GM18951 (cell line): Measurements from ENCODE around the gene FNDC3B.
"Not testable (repeated sequence)": the region's sequence is repeated elsewhere in the genome, so short reads cannot be mapped to it uniquely, and the experiment has no call there.

Source experiments
- POLR2A ChIP-seq: IDR thresholded peaks from 4 replicates; pipeline ENCODE4 v1.6.1; 2011; ENCODE audit warnings: mild to moderate bottlenecking; ENCODE audit not compliant: insufficient read length, insufficient read depth; ENCODE audit errors: extremely low read depth
- in situ Hi-C: fragments of 300-500 bp; cut with MboI; formaldehyde crosslinking; loops from one replicate; pipeline ENCODE4 v1.12.0; 2022; ENCODE audit warnings: low sequenced_read_pairs, mixed read lengths, inconsistent platforms; ENCODE audit not compliant: unreplicated experiment

The FNDC3B gene

DNA sequence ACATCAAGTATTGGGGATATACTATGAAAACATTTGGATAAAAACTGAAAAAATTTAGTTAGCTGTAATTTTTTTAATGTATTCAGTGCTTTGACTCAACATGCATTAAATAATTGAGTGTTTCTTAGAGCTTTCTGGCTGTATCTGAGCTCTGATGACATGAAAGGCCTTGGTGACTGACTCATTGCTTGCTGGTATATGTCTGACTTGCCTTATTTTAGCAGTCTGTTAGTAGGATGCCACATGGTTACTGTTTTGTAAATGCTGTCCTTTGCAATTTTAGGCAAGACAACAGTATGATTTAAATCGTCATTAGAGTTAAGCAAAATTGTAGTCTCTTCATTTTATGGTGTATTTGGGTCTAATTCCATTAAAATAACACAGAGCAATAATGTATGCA lies 209.7 kb downstream of the FNDC3B start:
- TF ChIP-seq POLR2A = no peak
- in situ Hi-C loops = no loop called here

DNA sequence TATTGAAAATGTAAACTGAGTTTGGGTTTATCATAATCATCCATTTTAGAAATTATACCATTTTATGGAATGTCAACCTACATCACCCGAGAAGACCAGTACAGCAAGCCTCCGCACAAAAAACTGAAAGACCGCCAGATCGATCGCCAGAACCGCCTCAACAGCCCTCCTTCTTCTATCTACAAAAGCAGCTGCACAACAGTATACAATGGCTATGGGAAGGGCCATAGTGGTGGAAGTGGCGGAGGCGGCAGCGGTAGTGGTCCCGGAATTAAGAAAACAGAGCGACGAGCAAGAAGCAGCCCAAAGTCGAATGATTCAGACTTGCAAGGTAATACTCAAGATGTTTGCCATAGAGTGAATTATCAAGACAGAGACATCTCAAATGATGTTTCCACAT lies 211.8 kb downstream of the FNDC3B start:
- in situ Hi-C loops = no loop called here

DNA sequence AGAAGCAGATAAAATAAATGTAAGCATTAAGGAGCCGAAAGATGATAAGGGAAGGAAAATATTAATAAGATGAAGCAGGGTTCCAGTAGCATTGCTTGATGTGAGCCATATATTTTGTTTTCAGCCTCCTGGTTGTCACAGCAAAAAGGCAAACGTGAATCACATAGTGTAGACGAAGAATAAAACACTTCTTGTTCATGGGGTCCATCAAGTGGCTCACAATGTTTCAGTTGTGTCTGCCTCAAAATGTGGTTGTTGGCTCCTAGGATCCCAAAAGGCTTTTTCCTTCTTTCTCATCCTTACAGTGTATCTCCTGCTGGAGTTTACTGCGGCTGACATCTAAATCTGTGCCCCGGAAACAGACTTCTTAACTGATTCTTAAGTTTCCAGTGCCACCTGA lies 213.8 kb downstream of the FNDC3B start:
- in situ Hi-C loops = no loop called here

More for the DNA sequence above, 211.8 kb downstream of the FNDC3B start:
- TF ChIP-seq POLR2A = no peak

DNA sequence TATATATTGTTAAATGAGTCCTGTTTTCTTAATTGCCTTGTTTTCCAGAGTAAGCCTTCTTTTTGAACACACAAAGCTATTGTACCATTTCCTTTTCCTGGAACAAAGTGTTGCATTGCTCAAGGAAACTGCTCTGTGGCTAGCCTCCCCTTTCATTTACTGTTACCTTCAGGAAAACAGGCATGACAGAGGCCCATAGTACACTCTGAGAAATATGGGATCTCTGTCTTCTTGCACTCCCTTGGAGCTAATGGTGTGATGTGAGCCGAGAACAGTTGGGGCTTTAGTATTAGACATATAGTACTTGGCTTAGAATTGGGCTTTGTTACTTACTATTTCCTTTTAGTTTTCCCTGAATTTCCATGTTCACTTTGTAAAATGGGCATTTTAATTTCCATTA lies 215.2 kb downstream of the FNDC3B start:
- no peak for TF ChIP-seq POLR2A
- in situ Hi-C loops = no loop called here

More for the DNA sequence above, 213.8 kb downstream of the FNDC3B start:
- no peak for TF ChIP-seq POLR2A

DNA sequence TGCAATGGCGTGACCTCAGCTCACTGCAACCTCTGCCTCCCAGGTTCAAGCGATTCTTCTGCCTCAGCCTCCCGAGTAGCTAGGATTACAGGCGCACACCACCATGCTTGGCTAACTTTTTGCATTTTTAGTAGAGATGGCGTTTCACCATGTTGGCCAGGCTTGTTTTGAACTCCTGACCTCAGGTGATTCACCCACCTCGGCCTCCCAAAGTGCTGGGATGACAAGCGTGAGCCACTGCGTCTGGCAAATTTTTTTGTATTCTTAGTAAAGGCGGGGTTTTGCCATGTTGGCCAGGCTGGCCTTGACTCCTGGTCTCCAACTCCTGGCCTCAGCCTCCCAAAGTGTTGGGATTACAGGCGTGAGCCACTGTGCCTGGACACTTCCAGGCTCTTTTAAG lies 215.9 kb downstream of the FNDC3B start:
- in situ Hi-C loops = not testable (repeated sequence)

DNA sequence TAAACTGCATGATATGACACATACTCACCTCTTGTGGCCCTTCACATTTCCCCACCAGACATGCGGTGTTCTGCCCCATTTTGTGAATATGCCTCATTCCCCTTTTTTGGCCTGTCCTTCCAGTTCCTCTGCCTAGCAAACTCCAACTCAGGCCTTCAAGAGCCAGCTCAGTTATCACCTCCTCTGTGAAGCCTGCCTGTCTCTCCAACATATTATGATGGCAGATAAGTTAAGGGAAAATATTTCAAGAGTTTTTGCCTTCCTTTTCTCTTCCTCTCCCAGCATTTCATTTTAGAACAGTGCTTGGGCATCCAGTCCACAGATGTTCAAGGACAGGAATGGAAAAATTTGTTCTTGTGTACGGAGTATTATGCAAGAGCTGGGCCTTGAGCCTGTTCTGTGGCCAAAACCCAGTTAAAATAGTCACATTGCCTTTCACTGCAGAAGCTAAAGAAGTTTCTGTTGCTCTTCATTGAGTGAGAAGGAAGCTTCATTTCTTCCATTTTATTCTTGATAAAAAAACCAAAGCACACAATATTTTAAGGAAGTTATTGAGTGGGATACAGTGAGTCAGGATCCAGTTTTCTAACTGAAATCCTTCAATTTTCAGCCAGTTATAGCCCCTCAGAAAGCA lies 216.8 kb downstream of the FNDC3B start:
- in situ Hi-C loops = no loop called here

DNA sequence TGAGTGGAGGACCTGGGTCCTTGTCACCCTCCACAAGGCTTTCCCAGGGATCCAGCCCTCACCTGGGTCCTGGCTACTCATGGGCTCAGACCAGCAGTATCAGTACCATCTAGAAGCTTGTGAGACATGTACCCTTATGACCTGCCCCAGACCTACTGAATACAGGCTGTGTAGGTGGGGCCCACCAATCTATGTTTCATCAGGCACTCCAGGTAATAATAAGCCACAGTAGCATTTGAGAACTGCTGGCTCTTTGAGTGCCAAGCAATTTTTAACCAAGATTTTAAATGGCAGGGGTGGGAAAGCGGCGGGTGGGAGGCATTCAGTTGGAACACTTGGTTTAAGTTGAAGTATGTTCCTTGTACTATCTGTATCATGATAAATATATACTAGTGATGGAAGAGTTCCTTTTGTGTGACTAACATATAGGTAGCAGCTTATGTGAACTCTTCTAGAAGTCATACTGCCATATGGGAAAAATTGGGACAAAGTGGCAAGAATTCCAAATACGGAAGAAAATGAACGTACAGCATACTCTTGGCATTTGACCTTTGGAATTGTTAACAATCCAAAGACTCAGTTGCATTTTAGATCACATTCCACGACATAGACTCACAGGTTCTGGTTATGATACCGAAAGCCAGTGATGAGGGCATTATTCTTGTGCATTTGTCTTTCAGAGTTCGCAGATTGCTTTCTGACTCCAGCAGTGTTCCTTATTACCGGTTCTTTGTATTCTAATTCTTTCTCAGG lies 218.4 kb downstream of the FNDC3B start:
- TF ChIP-seq POLR2A = no peak
- in situ Hi-C loops = no loop called here

More for the DNA sequence above, 216.8 kb downstream of the FNDC3B start:
- no peak for TF ChIP-seq POLR2A

DNA sequence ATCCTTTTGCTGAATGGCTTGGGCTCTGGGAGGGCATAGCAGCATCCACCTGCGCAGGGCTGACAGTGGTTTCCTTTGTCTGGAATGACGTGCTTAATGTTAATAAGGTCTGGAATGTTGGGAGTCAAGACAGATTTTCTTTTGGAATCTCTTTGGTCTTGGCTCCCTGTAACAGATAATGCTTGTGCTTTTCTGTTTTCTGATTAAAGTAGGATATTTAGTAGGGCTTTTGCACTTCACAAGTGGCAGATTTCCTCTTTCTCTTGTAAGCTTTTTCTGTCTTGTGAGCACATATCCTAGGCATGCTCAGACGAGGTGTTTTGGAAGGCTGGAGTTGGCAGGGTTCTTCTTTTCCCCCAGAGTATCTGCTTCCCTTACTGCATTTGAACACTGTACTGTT lies 219.2 kb downstream of the FNDC3B start:
- in situ Hi-C loops = no loop called here
- no peak for TF ChIP-seq POLR2A

DNA sequence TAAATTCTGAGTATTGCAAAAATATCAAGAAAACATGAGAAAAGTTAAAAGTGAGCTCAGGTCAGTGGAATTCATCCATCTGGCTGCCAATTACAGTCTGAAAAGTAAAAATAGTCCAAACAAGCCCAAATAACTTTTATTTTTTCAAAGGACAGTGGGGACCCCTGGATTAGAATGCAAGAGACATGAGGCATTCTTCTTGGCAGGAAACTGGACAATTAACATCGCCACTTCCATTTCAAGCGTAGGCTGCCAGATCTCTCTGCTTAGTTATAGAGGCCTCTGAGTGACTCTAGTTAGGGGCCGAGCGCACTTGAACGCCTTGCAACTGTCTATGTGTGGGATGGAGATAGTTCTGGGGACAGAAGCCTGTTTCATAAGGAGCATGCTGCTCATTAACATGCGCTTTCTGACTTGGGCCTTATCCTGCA lies 219.7 kb downstream of the FNDC3B start:
- no peak for TF ChIP-seq POLR2A
- in situ Hi-C loops = no loop called here

DNA sequence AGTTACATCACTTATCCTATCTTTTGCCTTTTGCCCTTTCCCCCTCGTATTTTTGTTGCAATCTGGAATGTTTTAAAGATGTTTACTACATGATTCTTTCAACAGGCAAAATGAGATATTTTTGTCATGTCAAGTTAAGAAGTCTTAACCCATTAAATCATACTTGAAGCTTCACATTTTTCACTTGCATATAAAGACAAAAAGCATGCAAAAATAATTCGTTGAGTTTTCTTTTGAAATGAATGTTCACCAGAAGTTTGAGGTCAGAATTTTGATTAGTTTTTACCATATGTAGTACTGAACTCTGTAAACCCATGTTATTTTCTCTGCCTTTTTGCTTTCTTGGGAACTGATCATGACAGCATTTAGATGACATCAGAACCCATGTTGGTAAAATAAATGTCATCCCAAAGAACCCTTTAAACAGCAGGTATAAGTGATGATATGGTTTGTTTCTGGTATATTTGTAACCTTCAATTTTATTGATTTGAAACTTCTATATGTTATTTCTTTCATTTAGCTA lies 220.4 kb downstream of the FNDC3B start:
- no peak for TF ChIP-seq POLR2A
- in situ Hi-C loops = no loop called here

DNA sequence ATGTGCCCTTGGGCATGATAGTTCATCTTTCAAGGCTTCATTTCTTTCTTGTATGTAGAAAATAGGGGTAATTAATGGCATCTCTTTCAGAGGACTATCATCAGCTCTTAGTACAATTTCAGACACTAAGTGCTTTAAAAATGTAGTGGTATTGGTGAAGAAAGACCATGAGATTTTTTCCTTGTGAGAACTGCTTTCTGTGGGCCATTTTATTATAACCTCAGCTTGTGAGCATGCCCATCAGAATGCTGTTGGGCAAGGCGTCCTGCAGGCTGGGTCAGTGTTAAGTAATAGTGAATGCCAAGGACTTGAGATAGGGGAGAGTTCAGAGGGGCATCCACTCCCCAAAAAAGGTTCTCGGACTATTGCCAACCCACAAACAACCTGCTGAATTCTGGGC lies 221.0 kb downstream of the FNDC3B start:
- in situ Hi-C loops = no loop called here
- no peak for TF ChIP-seq POLR2A

DNA sequence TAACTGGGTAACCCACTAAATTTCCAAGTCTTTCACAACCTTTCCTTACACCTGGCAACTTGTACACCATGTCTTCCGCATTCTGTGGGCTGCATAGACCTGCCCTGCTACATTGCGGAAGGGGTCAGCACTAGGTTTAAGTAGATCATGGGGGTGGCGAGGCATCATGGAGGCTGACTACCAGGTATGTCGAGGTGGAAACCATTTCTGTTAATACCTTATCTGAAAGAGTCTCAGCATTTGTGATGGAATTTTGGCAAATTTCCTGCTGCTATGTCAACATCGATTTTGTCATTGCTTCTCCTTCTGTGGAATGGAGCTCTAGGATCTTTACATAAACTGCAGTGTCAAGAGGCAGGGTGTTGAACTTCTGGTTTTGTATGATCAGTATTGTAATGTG lies 221.7 kb downstream of the FNDC3B start:
- in situ Hi-C loops = no loop called here
- no peak for TF ChIP-seq POLR2A

DNA sequence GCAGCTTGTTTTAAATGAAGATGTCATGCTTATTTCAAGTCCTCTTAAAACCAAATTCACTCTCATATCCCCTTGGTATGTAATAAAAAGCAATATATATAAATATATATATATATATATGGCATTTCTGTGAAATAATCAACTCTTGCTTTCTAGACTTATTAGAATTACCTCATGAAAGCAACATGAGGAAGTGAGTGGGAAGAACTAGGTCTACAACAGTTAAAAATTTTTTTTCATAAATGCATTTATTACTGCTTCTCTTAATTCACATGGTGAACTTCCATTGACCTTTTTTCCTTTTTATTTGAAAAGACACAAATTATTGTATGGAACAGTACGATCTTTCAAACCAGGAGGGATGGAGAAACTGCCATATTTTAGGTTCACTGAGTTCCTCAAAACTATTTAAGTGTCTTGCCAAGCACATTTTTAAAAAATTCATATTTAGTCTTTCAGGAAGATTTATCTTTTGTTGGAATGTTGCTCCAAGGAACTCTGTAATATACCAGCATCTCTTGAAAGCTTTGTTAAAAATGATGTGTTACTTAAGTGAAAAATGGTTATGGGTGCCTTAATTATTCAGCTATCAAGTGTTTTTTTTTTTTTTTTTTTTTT lies 223.7 kb downstream of the FNDC3B start:
- in situ Hi-C loops = no loop called here
- no peak for TF ChIP-seq POLR2A

DNA sequence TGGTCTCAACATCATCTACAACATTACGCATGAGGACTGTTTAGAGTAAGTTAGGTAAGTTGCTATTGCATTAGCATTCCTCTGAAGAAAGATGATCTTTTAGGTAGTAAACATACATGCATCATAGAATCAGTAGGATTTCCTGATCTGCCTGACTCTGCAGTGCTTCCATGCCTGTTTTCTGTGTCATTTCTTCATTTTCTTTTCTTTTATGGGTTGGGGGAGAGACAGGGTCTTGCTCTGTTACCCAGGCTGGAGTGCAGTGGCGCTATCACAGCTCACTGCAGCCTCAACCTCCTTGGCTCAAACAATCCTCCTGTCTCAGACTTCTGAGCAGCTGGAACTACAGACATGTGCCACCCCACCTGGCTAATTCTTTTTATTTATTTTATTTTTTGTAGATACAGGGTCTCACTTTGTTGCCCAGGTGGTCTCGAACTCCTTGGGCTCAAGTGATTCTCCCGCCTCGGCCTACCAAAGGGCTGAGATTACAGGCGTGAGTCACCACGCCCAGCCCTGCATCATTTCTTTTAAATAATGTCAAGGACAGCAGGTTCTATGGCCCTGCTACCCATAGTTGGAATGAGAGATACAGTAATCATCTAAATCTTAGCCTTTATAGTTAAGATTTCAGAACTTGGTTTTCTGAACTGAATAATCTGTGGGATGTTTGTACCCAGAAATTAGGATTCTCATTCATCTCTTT lies 224.6 kb downstream of the FNDC3B start:
- no peak for TF ChIP-seq POLR2A
- in situ Hi-C loops = no loop called here

DNA sequence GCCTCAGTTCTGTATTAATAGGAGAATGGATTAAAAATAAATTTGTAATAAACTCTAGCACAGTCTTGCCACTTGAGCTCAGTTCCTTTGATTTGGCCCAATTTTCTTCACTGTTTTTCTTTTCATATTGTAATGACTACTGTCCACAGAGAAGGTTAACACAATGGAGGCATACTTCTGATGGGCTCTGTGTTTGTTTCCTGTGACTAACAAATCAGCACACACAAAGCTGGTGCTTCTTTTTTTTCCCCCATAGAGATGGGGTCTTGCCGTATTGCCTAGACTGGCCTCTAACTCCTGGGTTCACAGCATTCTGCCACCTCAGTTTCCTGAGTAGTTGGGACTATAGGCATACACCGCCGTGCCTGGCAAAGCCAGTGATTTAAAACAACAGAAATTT lies 226.7 kb downstream of the FNDC3B start:
- no peak for TF ChIP-seq POLR2A
- in situ Hi-C loops = no loop called here
